ENCODE results near the gene CDC14A.

GRCh38 chr1:100302739-100303138 lies 49.6 kb upstream of the CDC14A start:
- TF ChIP-seq CTCF (IDR thresholded peaks at IDR 0.05; ENCODE audit: extremely low read depth in 1 of 2, insufficient read depth in 1 of 2, low read depth in 1 of 2, low read length in 2 of 2) (no peak), POLR2A (IDR thresholded peaks at IDR 0.05; ENCODE audit: low read depth, low read length) (no peak), JUN (IDR thresholded peaks at IDR 0.05; ENCODE audit: borderline replicate concordance, insufficient read depth, insufficient read length, low read depth) (no peak), POLR2AphosphoS5 (IDR thresholded peaks at IDR 0.05; ENCODE audit: insufficient read depth, low read depth, low read length) (no peak), MAX (IDR thresholded peaks at IDR 0.05; ENCODE audit: insufficient read depth, insufficient read length) (no peak), FOS (IDR thresholded peaks at IDR 0.05; ENCODE audit: borderline replicate concordance, insufficient read depth, low read length) (no peak), EZH2 (IDR thresholded peaks at IDR 0.05; ENCODE audit: borderline replicate concordance, low read depth, low read length, severe bottlenecking) (no peak)

All from endothelial cell of umbilical vein (primary cell).